Gastrocnemius medialis (tissue), 4 donors: ENCODE measurements around the gene ZNF513.

Source experiments
- CTCF ChIP-seq, 5 experiments: fragments of 450-650 bp in 3 of 5; fragments of 200-600 bp in 2 of 5; sonication (generic) in 2 of 5; IDR thresholded peaks in 4 of 5; conservative IDR thresholded peaks in 1 of 5; 1 replicate in 4 of 5; 2 replicates in 1 of 5; pipeline ENCODE4 v1.5.1; 2016 to 2019; ENCODE audit warnings: antibody characterized with exemption in 5 of 5, mild to moderate bottlenecking in 3 of 5, moderate library complexity in 3 of 5
- POLR2A ChIP-seq, 2 donors: fragments of 450-650 bp; IDR thresholded peaks; one replicate each; pipeline ENCODE4 v1.6.1; 2017; ENCODE audit warnings: antibody characterized with exemption in 2 of 2, mild to moderate bottlenecking in 2 of 2, moderate library complexity in 2 of 2

GRCh38 chr2:27336173-27336572 lies 44.4 kb downstream of the ZNF513 start:
- TF ChIP-seq CTCF (IDR thresholded peaks at IDR 0.05 in 4 of 5, conservative IDR thresholded peaks at IDR 0.05 in 1 of 5) (no peak), POLR2A (IDR thresholded peaks at IDR 0.05) (no peak)
